OCI-LY1 (cell line): Measurements from ENCODE around the gene SEMA4A.

Source experiments
- H2AFZ ChIP-seq: fragments of 200-600 bp; sonication (generic), shearing (Covaris generic); 2 replicates; pipeline ENCODE4 v1.6.0; 2014; ENCODE audit warnings: antibody characterized with exemption, mild to moderate bottlenecking, low read length
- H3F3A ChIP-seq: fragments of 200-600 bp; sonication (generic), shearing (Covaris generic); 2 replicates; pipeline ENCODE4 v1.6.0; 2014; ENCODE audit warnings: mild to moderate bottlenecking, antibody characterized with exemption, low read length, moderate library complexity; ENCODE audit not compliant: insufficient read depth
- H3K27ac ChIP-seq: fragments of 200-600 bp; sonication (generic); 2 replicates; pipeline ENCODE4 v1.5.1; 2014; ENCODE audit warnings: low read length, mixed run types, mild to moderate bottlenecking, low read depth; ENCODE audit not compliant: poor library complexity, severe bottlenecking
- H3K27me3 ChIP-seq: fragments of 200-600 bp; sonication (generic); 2 replicates; pipeline ENCODE4 v1.6.0; 2014; ENCODE audit warnings: antibody characterized with exemption, mild to moderate bottlenecking, low read length, moderate library complexity; ENCODE audit not compliant: insufficient read depth
- H3K36me3 ChIP-seq: fragments of 200-600 bp; sonication (generic); 2 replicates; pipeline ENCODE4 v1.6.1; 2014; ENCODE audit warnings: mild to moderate bottlenecking, antibody characterized with exemption, low read length, moderate library complexity, mixed read lengths; ENCODE audit not compliant: insufficient read depth
- H3K4me1 ChIP-seq: fragments of 200-600 bp; sonication (generic); 2 replicates; pipeline ENCODE4 v1.5.1; 2014; ENCODE audit warnings: mild to moderate bottlenecking, low read length, moderate library complexity; ENCODE audit not compliant: insufficient read depth, severe bottlenecking
- H3K4me2 ChIP-seq: fragments of 200-600 bp; sonication (generic), shearing (Covaris generic); 2 replicates; pipeline ENCODE4 v1.6.1; 2014; ENCODE audit warnings: low read length
- H3K4me3 ChIP-seq: fragments of 200-600 bp; sonication (generic); 2 replicates; pipeline ENCODE4 v1.5.1; 2014; ENCODE audit warnings: low read length, low read depth, mild to moderate bottlenecking, mixed read lengths; ENCODE audit not compliant: poor library complexity, severe bottlenecking
- H3K79me2 ChIP-seq: fragments of 200-600 bp; shearing (Covaris generic); 2 replicates; pipeline ENCODE4 v1.6.1; 2016; ENCODE audit warnings: mixed run types, low read length, mixed read lengths; ENCODE audit not compliant: insufficient read depth
- H3K9ac ChIP-seq: fragments of 200-600 bp; sonication (generic), shearing (Covaris generic); 2 replicates; pipeline ENCODE4 v1.6.1; 2014; ENCODE audit warnings: mild to moderate bottlenecking, low read length, mixed read lengths
- H3K9me2 ChIP-seq: fragments of 200-600 bp; sonication (generic), shearing (Covaris generic); 2 replicates; pipeline ENCODE4 v1.6.1; 2014; ENCODE audit warnings: low read depth, mild to moderate bottlenecking, low read length, mixed read lengths
- H3K9me3 ChIP-seq: fragments of 200-600 bp; shearing (Covaris generic); 2 replicates; pipeline ENCODE4 v1.6.1; 2014; ENCODE audit warnings: low read length, mixed read lengths
- H4K20me1 ChIP-seq: fragments of 200-600 bp; sonication (generic), shearing (Covaris generic); 2 replicates; pipeline ENCODE4 v1.6.0; 2016; ENCODE audit warnings: mild to moderate bottlenecking, low read length; ENCODE audit not compliant: insufficient read depth
- CTCF ChIP-seq: fragments of 200-600 bp; sonication (generic), shearing (Covaris generic); IDR thresholded peaks from 2 replicates; pipeline ENCODE4 v1.5.1; 2017; ENCODE audit warnings: mild to moderate bottlenecking, antibody characterized with exemption, low read length, moderate library complexity, mixed read lengths
- EZH2 ChIP-seq: fragments of 200-600 bp; sonication (generic), shearing (Covaris generic); IDR thresholded peaks from 2 replicates; pipeline ENCODE4 v1.8.0; 2017; ENCODE audit warnings: borderline replicate concordance, mixed run types, mild to moderate bottlenecking, antibody characterized with exemption, low read length, moderate library complexity, mixed read lengths

Gene SEMA4A

GRCh38 chr1:156144742-156145141 is 8.6 kb upstream of the SEMA4A start:
- peaks cover 39% of the 10 kb centered on the region for H3K4me1 ChIP-seq
- no peaks in the 10 kb centered on the region for H3K36me3 ChIP-seq
- H3K79me2 ChIP-seq: no peaks in the 10 kb centered on the region
- no peaks in the 10 kb centered on the region for H3K27me3 ChIP-seq
- no peak overlapping the region for H2AFZ ChIP-seq
- no peak overlapping the region for H3K4me3 ChIP-seq
- no peak overlapping the region for H3K9ac ChIP-seq
- TF ChIP-seq CTCF (no peak), EZH2 (no peak)
- no peak overlapping the region for H3K27ac ChIP-seq
- no peaks in the 10 kb centered on the region for H4K20me1 ChIP-seq
- H3K9me2 ChIP-seq: no peaks in the 10 kb centered on the region
- no peak overlapping the region for H3K4me2 ChIP-seq
- H3K9me3 ChIP-seq: no peaks in the 10 kb centered on the region
- H3F3A ChIP-seq: no peaks in the 10 kb centered on the region

GRCh38 chr1:156145650-156146019 is 7.8 kb upstream of the SEMA4A start:
- no peak overlapping the region for H3K9ac ChIP-seq
- H3K4me2 ChIP-seq: no peak overlapping the region
- no peaks in the 10 kb centered on the region for H3K9me2 ChIP-seq
- H3K9me3 ChIP-seq: no peaks in the 10 kb centered on the region
- H4K20me1 ChIP-seq: no peaks in the 10 kb centered on the region
- H3K4me3 ChIP-seq: no peak overlapping the region
- no peaks in the 10 kb centered on the region for H3K36me3 ChIP-seq
- TF ChIP-seq EZH2 (no peak), CTCF (no peak)
- no peaks in the 10 kb centered on the region for H3K79me2 ChIP-seq
- H3K27ac ChIP-seq: no peak overlapping the region
- peaks cover 48% of the 10 kb centered on the region for H3K4me1 ChIP-seq
- no peak overlapping the region for H2AFZ ChIP-seq
- no peaks in the 10 kb centered on the region for H3K27me3 ChIP-seq
- no peaks in the 10 kb centered on the region for H3F3A ChIP-seq

GRCh38 chr1:156146020-156146768 is 7.2 kb upstream of the SEMA4A start:
- Histone ChIP-seq H2AFZ (no peak overlapping the region), H4K20me1 (no peaks in the 10 kb centered on the region), H3K9ac (peak overlapping the region; percentile 32; the same call in 1 of the 2 replicates), H3K27ac (peak overlapping the region; percentile 68), H3K36me3 (no peaks in the 10 kb centered on the region), H3K4me1 (peaks cover 54% of the 10 kb centered on the region), H3K9me2 (no peaks in the 10 kb centered on the region), H3K4me3 (peak overlapping the region; percentile 18), H3K79me2 (no peaks in the 10 kb centered on the region), H3K4me2 (peak overlapping the region; percentile 54), H3K9me3 (no peaks in the 10 kb centered on the region), H3F3A (no peaks in the 10 kb centered on the region), H3K27me3 (no peaks in the 10 kb centered on the region)
- TF ChIP-seq EZH2: no peak
- TF ChIP-seq CTCF: peak; percentile 80
